HG03439 (cell line): ENCODE measurements around the gene P2RY2.
"Not testable (repeated sequence)": the region's sequence is repeated elsewhere in the genome, so short reads cannot be mapped to it uniquely, and the experiment has no call there.

ENCODE experiments used
- ATAC-seq: cut with Tn5 transposase; IDR thresholded peaks from one replicate; pipeline ENCODE4 v1.9.1; 2021; ENCODE audit warnings: mild to moderate bottlenecking, moderate library complexity; ENCODE audit not compliant: unreplicated experiment

Gene P2RY2

GRCh38 chr11:73187854-73188253 lies 30.2 kb upstream of the P2RY2 start:
- ATAC-seq, result no peak

- no peak for ATAC-seq
These were observed 29.8 kb upstream of the P2RY2 start for GRCh38 chr11:73188301-73188700.

GRCh38 chr11:73189315-73189714 lies 28.8 kb upstream of the P2RY2 start:
- no peak for ATAC-seq

- no peak for ATAC-seq
These were observed 28.1 kb upstream of the P2RY2 start for GRCh38 chr11:73189723-73190556.

DNA sequence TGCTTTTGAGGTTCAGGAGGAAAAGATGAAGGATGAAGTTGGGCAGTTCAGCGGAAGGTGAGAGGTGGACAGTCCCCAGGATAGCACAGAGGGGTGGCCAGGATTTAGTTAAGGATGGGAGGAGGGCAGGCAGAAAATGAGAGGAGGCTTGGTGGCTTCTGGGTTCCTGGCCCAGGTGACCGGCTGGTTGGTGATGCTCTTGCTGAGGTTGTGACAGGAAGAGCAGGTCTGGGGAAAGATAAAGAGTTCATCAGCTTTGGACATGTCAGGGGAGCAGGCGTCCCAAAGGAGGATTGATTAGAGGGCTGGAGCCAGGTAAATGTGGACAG lies 27.6 kb upstream of the P2RY2 start:
- ATAC-seq, result no peak

GRCh38 chr11:73191151-73191550 lies 26.9 kb upstream of the P2RY2 start:
- no peak for ATAC-seq

GRCh38 chr11:73192272-73192671 lies 25.8 kb upstream of the P2RY2 start:
- ATAC-seq, result no peak

- ATAC-seq, result no peak
These were observed 24.6 kb upstream of the P2RY2 start for GRCh38 chr11:73193251-73194033.

GRCh38 chr11:73194034-73194507 lies 24.0 kb upstream of the P2RY2 start:
- ATAC-seq, result no peak

GRCh38 chr11:73194593-73194992 lies 23.5 kb upstream of the P2RY2 start:
- ATAC-seq, result no peak

DNA sequence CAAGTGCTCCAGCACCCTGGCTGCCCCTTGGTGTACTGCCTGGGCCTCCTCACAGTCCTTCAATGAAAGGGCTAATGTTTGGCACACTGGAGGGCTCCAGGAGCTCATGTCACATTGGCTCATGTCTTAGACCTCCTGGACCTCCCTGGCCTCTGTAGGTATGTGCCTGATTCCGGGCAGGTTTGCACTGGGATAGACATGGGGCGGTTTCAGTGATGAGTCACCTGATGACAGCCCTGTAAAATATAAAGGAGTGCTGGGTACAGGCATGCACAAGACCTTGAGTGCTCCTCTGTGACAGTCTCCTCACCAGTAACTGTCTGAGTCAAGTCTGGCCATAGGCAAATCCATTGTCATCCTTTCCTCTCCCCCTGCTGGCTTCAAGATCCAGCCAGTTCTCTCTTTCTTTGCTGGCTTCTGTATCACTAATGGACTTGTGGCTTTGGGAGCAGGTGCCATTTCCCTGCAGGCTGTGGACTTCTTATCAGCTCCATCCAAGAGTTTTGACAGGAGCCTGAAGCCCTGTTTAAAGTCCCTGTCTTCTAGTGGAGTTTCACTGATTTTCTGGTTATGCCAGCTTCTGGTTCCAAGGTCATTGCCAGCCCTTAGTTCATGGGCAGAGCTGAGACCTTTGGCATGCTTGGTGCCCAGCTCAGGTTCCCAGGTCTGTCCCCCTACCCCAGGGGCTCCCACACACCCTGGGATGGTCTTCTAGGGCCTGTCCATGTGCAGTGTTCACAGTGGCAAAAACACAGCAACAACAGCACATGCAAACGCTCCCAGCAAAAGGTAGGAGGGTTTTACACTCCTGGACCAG lies 22.7 kb upstream of the P2RY2 start:
- ATAC-seq, result no peak

DNA sequence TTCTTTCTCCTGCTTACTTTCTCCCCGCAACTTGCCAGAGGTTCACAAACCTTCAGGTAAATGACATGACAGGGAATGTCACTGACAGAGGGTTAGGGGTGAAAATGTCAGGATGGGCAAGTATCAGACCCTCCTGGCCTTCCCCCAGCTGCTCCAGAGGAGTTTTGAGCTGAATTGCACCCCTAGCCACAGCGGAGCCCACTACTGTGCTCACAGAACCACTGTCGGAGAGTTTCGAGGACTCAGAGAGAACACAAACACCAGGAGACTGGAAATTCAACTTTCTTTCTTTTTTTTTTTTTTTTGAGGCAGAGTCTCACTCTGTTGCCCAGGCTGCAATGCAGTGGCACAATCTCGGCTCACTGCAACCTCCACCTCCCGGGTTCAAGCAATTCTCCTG lies 21.5 kb upstream of the P2RY2 start:
- ATAC-seq, result no peak

DNA sequence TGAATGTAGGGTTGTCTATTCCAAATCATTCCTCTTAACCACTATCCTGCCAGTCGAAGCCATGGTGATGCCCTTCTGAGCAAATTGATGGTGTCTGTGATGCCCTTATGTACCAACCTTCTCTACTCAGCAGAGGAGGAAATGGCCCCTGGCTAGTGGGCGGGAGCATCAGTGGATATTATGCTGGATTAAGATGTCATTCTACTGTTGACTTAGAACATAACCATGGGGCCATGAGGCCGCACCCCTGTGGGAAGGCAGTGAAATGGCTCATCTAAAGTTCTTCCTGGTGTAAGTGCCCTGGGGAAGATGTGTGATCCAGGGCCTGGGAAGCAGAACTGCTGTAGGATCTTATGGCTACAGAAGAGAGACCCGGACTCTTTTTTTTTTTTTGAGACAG lies 20.7 kb upstream of the P2RY2 start:
- no peak for ATAC-seq

GRCh38 chr11:73197787-73198186 lies 20.3 kb upstream of the P2RY2 start:
- not testable (repeated sequence) for ATAC-seq

- ATAC-seq, result no peak
These were observed 19.4 kb upstream of the P2RY2 start for GRCh38 chr11:73198677-73199076.

DNA sequence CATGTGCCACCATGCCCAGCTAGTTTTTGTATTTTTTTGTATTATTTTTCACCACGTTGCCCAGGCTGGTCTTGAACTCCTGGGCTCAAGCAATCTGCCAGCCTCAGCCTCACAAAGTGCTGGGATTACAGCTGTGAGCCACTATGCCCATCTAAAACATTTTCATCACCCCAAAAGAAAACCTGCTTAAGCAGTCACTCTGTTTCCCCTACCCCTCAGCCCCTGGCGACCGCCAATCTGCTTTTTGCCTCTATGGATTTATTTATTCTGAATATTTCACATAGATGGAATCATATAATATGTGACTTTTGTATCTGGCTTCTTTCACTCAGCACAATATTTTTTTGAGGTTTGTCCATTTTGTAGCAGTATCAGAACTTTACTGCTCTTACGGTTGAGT lies 18.6 kb upstream of the P2RY2 start:
- no peak for ATAC-seq

GRCh38 chr11:73200256-73200655 lies 17.8 kb upstream of the P2RY2 start:
- no peak for ATAC-seq

GRCh38 chr11:73201249-73201648 lies 16.8 kb upstream of the P2RY2 start:
- no peak for ATAC-seq

DNA sequence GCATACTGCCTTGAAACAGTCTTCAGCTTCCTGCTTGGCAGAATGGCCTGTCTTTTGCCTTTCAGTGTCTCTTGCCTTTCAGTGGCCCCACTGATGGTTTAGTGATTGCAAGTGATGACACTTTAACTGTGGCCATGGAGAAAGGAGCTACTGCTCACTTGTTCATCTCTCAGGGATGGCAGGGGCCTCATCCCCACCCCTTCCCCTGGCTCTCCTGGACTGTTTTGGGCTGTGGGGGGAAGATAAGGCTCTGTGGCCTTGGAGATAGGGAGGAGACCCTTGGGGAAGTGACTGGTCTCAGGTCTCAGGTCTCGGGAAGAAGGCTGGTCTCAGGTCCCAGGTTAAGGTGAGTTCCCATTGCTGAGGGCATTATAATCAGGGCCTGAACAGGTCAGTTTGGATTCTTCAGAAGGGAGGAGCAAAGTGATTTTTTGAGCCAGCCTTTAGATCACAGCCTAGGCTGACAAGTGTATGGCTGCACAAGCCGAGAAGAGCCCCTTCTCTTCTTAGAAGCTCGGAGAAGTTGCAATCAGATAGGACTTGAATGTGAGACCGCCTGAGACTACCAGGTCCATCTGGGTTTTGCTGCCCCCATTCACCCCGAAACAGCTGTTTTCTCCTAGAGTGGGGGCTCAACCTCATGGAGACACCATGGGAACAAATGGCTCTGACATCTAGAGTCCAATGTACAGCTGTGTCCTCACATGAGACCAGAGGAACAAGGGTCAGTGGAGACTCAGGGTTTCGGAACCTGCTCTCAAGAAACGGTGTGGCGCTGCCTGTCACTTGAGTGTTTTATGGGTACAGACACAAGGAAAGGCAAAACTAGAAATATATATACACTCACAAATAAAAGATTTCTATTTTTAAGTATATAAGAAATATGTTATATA lies 15.9 kb upstream of the P2RY2 start:
- ATAC-seq, result no peak

DNA sequence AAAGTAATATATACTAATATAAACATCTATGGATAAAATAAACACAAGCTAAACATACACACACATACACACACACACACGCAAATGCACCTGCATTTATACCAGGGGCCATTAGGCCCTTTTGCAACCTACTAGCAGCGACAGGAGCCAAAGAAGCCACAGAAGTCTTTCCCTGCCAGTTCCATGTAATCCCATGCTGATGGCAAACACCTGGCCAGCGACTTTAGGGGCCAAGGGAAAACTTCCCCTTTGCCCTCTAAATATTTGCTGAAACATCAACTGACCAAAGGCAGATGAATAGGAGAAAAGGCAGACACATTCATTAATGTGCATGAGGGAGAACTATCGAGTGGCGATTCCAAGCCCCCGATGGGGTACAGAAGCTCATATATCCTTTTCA lies 14.8 kb upstream of the P2RY2 start:
- ATAC-seq, result no peak
